Activated naive CD8-positive, alpha-beta T cell treated with anti-CD3 and anti-CD28 coated beads, Interleukin-2, amount 10 ng/mL, durations not matched to agents 7 days and 5 days (primary cell): ENCODE data around the gene CEPT1. TPM values are rescaled to one million over a fixed set of nuclear protein-coding genes. Genes with fewer than 3 reads are reported as not detected.

Experiments
- ATAC-seq: fragments of 150-1000 bp; cut with Tn5 transposase; one replicate; pipeline ENCODE4 v1.10.0; 2021; ENCODE audit warnings: low read depth, moderate library complexity
- POLR2A ChIA-PET: fragments of 350-600 bp; sonication (Branson Sonifier 250); formaldehyde crosslinking; loops from one replicate; lab custom pipeline; 2021; ENCODE audit warnings: antibody characterized with exemption; lab: Charles Lee
- DNase-seq: peaks from one replicate; pipeline ENCODE4 v3.0.0; 2021
- H3K27ac Mint-ChIP-seq: one replicate; pipeline ENCODE4 v1.8.0; 2022; ENCODE audit warnings: mild to moderate bottlenecking, mixed read lengths
- H3K27me3 Mint-ChIP-seq: one replicate; pipeline ENCODE4 v1.8.0; 2022; ENCODE audit warnings: mild to moderate bottlenecking, moderate library complexity, mixed read lengths
- H3K36me3 Mint-ChIP-seq: one replicate; pipeline ENCODE4 v1.8.0; 2021; ENCODE audit warnings: mild to moderate bottlenecking, mixed read lengths
- H3K4me1 Mint-ChIP-seq: one replicate; pipeline ENCODE4 v1.8.0; 2021; ENCODE audit warnings: mixed read lengths
- H3K4me3 Mint-ChIP-seq: one replicate; pipeline ENCODE4 v1.8.0; 2022; ENCODE audit warnings: mild to moderate bottlenecking, moderate library complexity, mixed read lengths
- H3K9me3 Mint-ChIP-seq: one replicate; pipeline ENCODE4 v1.8.0; 2021; ENCODE audit warnings: mixed read lengths
- total RNA-seq, 2 experiments: library from RNA; stranded (reverse); gene quantifications; one replicate each; pipeline ENCODE4 v1.2.3, GENCODE V29; 2021

CEPT1 gene
- total RNA-seq, 2 experiments from 2014 or later = 44.1 to 46.5 TPM

GRCh38 chr1:111190931-111191451, 51.0 kb downstream of the CEPT1 start:
- H3K4me3 Mint-ChIP-seq = peak overlapping the region; percentile 42
- no peak for ATAC-seq
- H3K27ac Mint-ChIP-seq = peak overlapping the region; percentile 68
- H3K27me3 Mint-ChIP-seq = no peaks in the 10 kb centered on the region
- H3K36me3 Mint-ChIP-seq = peaks cover 85% of the 10 kb centered on the region
- H3K4me1 Mint-ChIP-seq = peaks cover 78% of the 10 kb centered on the region
- no peak for DNase-seq
- H3K9me3 Mint-ChIP-seq = no peaks in the 10 kb centered on the region
- POLR2A ChIA-PET = interaction anchor here (0.9 to 15.0 kb wide), 8 partner anchors 8 to 44 kb away, joined by 3 to 948 read pairs (median 4); partner anchors contain the start of genes CHI3L2 and DENND2D

- H3K27me3 Mint-ChIP-seq = no peaks in the 10 kb centered on the region
- ATAC-seq = no peak
- peaks cover 83% of the 10 kb centered on the region for H3K4me1 Mint-ChIP-seq
- peak overlapping the region; percentile 68 for H3K27ac Mint-ChIP-seq
- H3K9me3 Mint-ChIP-seq = no peaks in the 10 kb centered on the region
- H3K4me3 Mint-ChIP-seq = no peak overlapping the region
- DNase-seq = no peak
- POLR2A ChIA-PET = interaction anchor here (0.5 to 15.0 kb wide), 9 partner anchors 9 to 45 kb away, joined by 3 to 948 read pairs (median 4); partner anchors contain the start of genes CHI3L2 and DENND2D
- peaks cover 85% of the 10 kb centered on the region for H3K36me3 Mint-ChIP-seq
Measured at GRCh38 chr1:111191496-111191895, 51.5 kb downstream of the CEPT1 start.

DNA sequence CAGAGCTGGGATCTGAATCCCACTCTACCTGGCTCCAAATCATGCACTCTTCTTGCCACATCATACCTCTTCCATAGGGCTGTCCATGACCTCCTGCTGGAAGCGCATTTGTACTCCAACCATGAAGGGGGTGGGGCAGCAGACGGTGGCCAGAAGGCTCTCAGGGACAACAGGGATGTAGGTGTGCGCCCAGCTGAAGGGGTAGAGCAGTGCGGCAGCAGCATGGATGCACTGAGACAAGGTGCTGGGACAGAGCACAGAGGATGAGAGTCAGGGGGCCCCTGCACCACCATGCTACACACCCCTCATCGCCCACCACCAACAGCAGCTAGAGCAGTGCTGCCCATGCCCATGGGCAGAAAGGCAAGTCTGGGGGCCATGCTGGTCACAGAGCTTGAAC, 52.1 kb downstream of the CEPT1 start:
- no peak for ATAC-seq

DNA sequence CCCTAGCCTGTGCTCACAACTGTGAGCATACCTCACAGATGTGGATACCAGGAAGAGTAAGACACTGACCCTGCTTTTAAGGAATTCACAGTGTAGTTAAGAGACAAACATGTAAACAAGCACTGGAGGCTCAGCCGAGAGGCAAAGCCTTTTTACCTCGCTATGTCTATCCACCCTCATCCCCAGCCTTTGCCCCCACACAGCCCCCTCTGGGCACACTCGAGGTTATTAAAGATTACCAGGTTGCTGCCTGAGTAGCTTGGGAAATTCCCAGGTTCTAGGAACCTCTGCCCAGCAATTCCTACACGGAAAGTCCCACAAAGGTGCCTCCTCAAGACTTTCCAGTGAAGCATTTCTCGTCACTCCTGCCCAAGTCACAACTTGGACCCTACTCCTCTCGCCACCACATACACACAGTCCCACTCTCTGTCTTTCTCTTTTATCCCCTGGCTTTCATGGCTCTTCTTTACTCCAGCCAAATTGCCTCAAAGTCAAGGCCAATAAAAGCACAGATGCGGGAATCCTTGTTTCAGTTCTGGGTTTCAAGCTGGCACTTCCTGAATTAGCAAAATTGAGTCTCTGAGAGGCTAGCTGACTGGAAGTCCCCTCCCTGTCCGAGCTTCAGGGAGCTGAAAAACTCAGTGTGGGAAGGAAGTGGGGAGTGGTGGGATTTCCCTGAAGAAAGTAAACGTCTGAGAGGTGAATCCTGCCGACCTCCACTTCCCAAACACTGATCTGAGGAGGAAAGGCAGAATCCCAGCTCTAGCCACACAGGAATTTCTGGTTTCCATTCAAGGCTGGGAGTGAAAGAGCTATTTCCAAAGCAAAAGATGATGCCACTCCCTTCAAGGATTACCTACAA, 52.9 kb downstream of the CEPT1 start:
- ATAC-seq = no peak
- peaks cover 89% of the 10 kb centered on the region for H3K36me3 Mint-ChIP-seq
- no peaks in the 10 kb centered on the region for H3K9me3 Mint-ChIP-seq
- peak overlapping the region; percentile 67 for H3K27ac Mint-ChIP-seq
- peaks cover 77% of the 10 kb centered on the region for H3K4me1 Mint-ChIP-seq
- H3K4me3 Mint-ChIP-seq = peak overlapping the region; percentile 98
- POLR2A ChIA-PET = interaction anchor here (0.5 to 15.0 kb wide), 10 partner anchors 9 to 247 kb away, joined by 3 to 948 read pairs (median 4); partner anchors contain the start of genes CEPT1, CHI3L2 and DRAM2
- H3K27me3 Mint-ChIP-seq = no peaks in the 10 kb centered on the region
- no peak for DNase-seq

More for the DNA sequence above, 52.1 kb downstream of the CEPT1 start:
- no peaks in the 10 kb centered on the region for H3K27me3 Mint-ChIP-seq
- POLR2A ChIA-PET = interaction anchor here (1.1 to 15.0 kb wide), 10 partner anchors 8 to 248 kb away, joined by 3 to 948 read pairs (median 4); partner anchors contain the start of genes CEPT1, CHI3L2, DENND2D and DRAM2
- peaks cover 81% of the 10 kb centered on the region for H3K4me1 Mint-ChIP-seq
- no peaks in the 10 kb centered on the region for H3K9me3 Mint-ChIP-seq
- H3K4me3 Mint-ChIP-seq = peak overlapping the region; percentile 98
- H3K36me3 Mint-ChIP-seq = peaks cover 85% of the 10 kb centered on the region
- peak overlapping the region; percentile 67 for H3K27ac Mint-ChIP-seq
- no peak for DNase-seq

GRCh38 chr1:111193712-111194480, 53.9 kb downstream of the CEPT1 start:
- DNase-seq (no peak), ATAC-seq (no peak)
- Mint-ChIP-seq H3K9me3 (no peaks in the 10 kb centered on the region), H3K4me1 (peaks cover 70% of the 10 kb centered on the region), H3K27me3 (no peaks in the 10 kb centered on the region), H3K27ac (peak overlapping the region; percentile 67), H3K4me3 (peak overlapping the region; percentile 98), H3K36me3 (peaks cover 91% of the 10 kb centered on the region)
- POLR2A ChIA-PET = interaction anchor here (0.5 to 15.0 kb wide), 9 partner anchors 8 to 246 kb away, joined by 3 to 948 read pairs (median 4); partner anchors contain the start of gene CHI3L2

DNA sequence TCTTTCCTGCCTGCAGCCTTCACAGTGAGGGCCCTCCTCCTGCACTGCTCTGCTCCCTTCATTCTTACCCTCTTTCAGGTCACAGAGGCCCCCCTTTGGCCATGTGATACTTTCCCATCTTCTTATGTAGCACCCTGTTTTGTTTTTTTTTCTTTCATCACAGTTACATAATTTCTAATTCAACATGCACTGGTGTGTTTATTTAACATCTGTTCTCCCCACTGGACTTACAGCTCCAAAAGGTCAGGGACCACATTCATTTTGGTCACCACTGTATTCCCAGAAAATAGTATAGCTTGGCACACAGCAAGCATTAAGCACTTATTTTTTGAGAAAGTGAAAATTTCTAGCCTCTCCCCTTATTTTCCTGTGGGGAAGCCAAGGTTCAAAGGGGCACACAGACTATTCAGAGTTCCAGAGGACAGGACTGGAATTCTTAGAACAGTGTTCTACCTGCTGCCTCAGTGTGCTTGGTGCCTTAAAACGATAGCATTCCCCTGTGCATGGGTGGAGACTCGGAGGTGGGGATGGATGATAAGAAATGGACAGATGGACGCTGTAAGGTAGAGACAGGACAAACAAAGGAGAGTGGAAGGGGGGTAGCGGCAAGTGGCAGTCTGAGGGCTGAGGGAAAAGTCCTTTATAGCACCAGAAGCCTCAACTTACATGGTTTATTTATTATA, 55.1 kb downstream of the CEPT1 start:
- DNase-seq (no peak), ATAC-seq (no peak)
- Mint-ChIP-seq H3K36me3 (peaks cover 92% of the 10 kb centered on the region), H3K9me3 (no peaks in the 10 kb centered on the region), H3K4me3 (peak overlapping the region; percentile 98), H3K4me1 (peaks cover 62% of the 10 kb centered on the region), H3K27me3 (no peaks in the 10 kb centered on the region), H3K27ac (peak overlapping the region; percentile 97)
- POLR2A ChIA-PET = interaction anchor here (1.0 to 15.0 kb wide), 4 partner anchors 9 to 34 kb away, joined by 3 to 948 read pairs (median 5); no protein-coding TSS in a partner anchor

GRCh38 chr1:111196213-111196612, 56.2 kb downstream of the CEPT1 start:
- no peaks in the 10 kb centered on the region for H3K9me3 Mint-ChIP-seq
- ATAC-seq (no peak), DNase-seq (no peak)
- POLR2A ChIA-PET = interaction anchor here (0.7 to 15.0 kb wide), 7 partner anchors 8 to 323 kb away, joined by 3 to 948 read pairs (median 7); partner anchors contain the start of genes CD53, CEPT1 and DRAM2
- H3K27ac Mint-ChIP-seq = peak overlapping the region; percentile 97
- peak overlapping the region; percentile 98 for H3K4me3 Mint-ChIP-seq
- peaks cover 84% of the 10 kb centered on the region for H3K36me3 Mint-ChIP-seq
- H3K27me3 Mint-ChIP-seq = no peaks in the 10 kb centered on the region
- peaks cover 56% of the 10 kb centered on the region for H3K4me1 Mint-ChIP-seq

- POLR2A ChIA-PET = interaction anchor here (2.0 to 15.0 kb wide), 8 partner anchors 10 to 322 kb away, joined by 5 to 948 read pairs (median 14); partner anchors contain the start of genes ATP5PB, CEPT1, CHI3L2 and DRAM2
Measured at GRCh38 chr1:111197598-111198284, 57.7 kb downstream of the CEPT1 start.

GRCh38 chr1:111198836-111199235, 58.8 kb downstream of the CEPT1 start:
- peak overlapping the region; percentile 98 for H3K4me3 Mint-ChIP-seq
- POLR2A ChIA-PET = interaction anchor here (0.6 to 15.0 kb wide), 14 partner anchors 11 to 326 kb away, joined by 3 to 948 read pairs (median 9); partner anchors contain the start of genes ATP5PB, CD53, CEPT1 and CHI3L2
- DNase-seq (no peak), ATAC-seq (no peak)
- H3K27ac Mint-ChIP-seq = peak overlapping the region; percentile 97
- no peaks in the 10 kb centered on the region for H3K9me3 Mint-ChIP-seq
- H3K4me1 Mint-ChIP-seq = peaks cover 45% of the 10 kb centered on the region
- H3K27me3 Mint-ChIP-seq = no peaks in the 10 kb centered on the region
- H3K36me3 Mint-ChIP-seq = peaks cover 64% of the 10 kb centered on the region

More at GRCh38 chr1:111197598-111198284, 57.7 kb downstream of the CEPT1 start:
- Mint-ChIP-seq H3K36me3 (peaks cover 69% of the 10 kb centered on the region), H3K4me3 (peak overlapping the region; percentile 98), H3K27me3 (no peaks in the 10 kb centered on the region), H3K4me1 (peaks cover 53% of the 10 kb centered on the region), H3K9me3 (no peaks in the 10 kb centered on the region), H3K27ac (peak overlapping the region; percentile 97)
- ATAC-seq (peak; percentile 35), DNase-seq (peak; percentile 65)

- no peaks in the 10 kb centered on the region for H3K27me3 Mint-ChIP-seq
- H3K36me3 Mint-ChIP-seq = peaks cover 60% of the 10 kb centered on the region
- no peaks in the 10 kb centered on the region for H3K9me3 Mint-ChIP-seq
- peak overlapping the region; percentile 98 for H3K4me3 Mint-ChIP-seq
- ATAC-seq (no peak), DNase-seq (no peak)
- peaks cover 40% of the 10 kb centered on the region for H3K4me1 Mint-ChIP-seq
- H3K27ac Mint-ChIP-seq = peak overlapping the region; percentile 97
- POLR2A ChIA-PET = interaction anchor here (0.6 to 15.0 kb wide), 18 partner anchors 12 to 327 kb away, joined by 3 to 948 read pairs (median 6); partner anchors contain the start of genes ATP5PB, CD53, CEPT1 and CHI3L2
Measured at GRCh38 chr1:111199329-111199728, 59.3 kb downstream of the CEPT1 start.
